Measurements from ENCODE around the gene AHNAK2. TPM values are rescaled to one million over a fixed set of nuclear protein-coding genes. Genes with fewer than 3 reads are reported as not detected.
"Not testable (repeated sequence)": the region's sequence is repeated elsewhere in the genome, so short reads cannot be mapped to it uniquely, and the experiment has no call there.

AHNAK2 gene
- total RNA-seq, 6 donors from 2014 or later = 4.3 to 48.0 (median 12.9) TPM

DNA sequence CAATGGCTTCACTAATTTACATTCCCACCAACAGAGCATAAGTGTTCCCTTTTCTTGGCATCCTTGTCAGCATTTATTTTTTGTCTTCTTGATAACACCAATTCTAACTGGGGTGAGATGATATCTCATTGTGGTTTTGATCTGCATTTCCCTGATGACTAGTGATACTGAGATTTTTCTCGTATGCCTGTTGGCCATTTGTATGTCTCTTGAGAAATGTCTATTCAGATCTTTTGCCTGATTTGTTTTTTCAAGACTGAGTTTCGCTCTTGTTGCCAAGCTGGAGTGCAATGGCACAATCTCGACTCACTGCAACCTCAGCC is 58.2 kb downstream of the AHNAK2 start:
- WGBS, 2 donors = 59 to 77% methylated on average over 3 of the region's 3 CpGs
- Histone ChIP-seq H3K27ac (no peak overlapping the region), H3K27me3 (no peaks in the 10 kb centered on the region), H3K9me3 (peaks cover 0 to 4% (median 0%) of the 10 kb centered on the region in 4 donors), H3K4me3 (no peak overlapping the region), H3K36me3 (no peaks in the 10 kb centered on the region), H3K4me1 (no peaks in the 10 kb centered on the region)
- DNase-seq (no peak), ATAC-seq (ENCODE audit: low FRiP score in 2 of 2) (no peak)
- no peak for TF ChIP-seq POLR2A (IDR thresholded peaks at IDR 0.05)
- no peak for TF ChIP-seq EP300 (IDR thresholded peaks at IDR 0.05)
- no peak for TF ChIP-seq POLR2AphosphoS5 (IDR thresholded peaks at IDR 0.05)
- TF ChIP-seq, protein P1, sequence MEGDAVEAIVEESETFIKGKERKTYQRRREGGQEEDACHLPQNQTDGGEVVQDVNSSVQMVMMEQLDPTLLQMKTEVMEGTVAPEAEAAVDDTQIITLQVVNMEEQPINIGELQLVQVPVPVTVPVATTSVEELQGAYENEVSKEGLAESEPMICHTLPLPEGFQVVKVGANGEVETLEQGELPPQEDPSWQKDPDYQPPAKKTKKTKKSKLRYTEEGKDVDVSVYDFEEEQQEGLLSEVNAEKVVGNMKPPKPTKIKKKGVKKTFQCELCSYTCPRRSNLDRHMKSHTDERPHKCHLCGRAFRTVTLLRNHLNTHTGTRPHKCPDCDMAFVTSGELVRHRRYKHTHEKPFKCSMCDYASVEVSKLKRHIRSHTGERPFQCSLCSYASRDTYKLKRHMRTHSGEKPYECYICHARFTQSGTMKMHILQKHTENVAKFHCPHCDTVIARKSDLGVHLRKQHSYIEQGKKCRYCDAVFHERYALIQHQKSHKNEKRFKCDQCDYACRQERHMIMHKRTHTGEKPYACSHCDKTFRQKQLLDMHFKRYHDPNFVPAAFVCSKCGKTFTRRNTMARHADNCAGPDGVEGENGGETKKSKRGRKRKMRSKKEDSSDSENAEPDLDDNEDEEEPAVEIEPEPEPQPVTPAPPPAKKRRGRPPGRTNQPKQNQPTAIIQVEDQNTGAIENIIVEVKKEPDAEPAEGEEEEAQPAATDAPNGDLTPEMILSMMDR (IDR thresholded peaks at IDR 0.05) = no peak

DNA sequence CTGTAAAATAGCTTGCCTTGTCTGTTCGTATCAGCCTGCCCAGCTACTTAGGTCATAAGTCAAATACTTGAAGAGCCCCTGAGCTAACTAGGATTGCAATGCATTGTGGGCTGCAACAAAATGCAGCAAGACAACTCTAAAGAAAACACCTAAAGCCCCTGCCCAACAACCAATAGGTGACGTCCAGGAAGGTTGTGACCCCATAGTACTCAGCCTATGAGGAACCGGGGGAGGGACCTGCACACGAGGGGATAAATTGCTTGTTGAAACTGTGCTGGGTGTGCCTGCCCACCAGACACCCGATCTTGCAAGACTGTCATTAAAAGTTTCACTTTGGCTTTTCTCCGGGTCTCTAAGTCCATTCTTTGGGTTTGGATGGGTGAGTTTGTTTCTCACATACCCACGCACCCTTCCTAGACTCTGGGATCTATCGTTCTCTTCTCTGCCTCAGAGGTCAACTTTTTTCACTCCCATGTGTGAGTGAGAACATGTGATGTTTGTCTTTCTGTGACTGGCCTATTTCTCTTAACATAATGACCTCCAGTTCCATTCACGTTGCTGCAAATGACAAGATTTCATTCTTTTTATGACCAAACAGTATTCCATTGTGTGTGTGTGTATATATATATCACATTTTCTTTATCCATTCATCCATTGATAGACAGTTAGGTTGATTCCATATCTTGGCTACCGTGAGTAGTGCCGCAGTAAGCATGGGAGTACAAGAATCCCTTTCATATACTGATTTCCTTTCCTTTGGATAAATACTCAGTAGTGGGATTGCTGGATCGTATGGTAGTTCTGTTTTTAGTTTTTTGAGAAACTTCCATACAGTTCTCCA is 58.8 kb downstream of the AHNAK2 start:
- H3K36me3 ChIP-seq; ATAC-seq (ENCODE audit: low FRiP score in 2 of 2); H3K4me3 ChIP-seq; DNase-seq; H3K27ac ChIP-seq; H3K4me1 ChIP-seq; H3K27me3 ChIP-seq; H3K9me3 ChIP-seq: not testable (repeated sequence)
- WGBS, 2 donors = 74 to 75% methylated on average over 12 of the region's 12 CpGs

DNA sequence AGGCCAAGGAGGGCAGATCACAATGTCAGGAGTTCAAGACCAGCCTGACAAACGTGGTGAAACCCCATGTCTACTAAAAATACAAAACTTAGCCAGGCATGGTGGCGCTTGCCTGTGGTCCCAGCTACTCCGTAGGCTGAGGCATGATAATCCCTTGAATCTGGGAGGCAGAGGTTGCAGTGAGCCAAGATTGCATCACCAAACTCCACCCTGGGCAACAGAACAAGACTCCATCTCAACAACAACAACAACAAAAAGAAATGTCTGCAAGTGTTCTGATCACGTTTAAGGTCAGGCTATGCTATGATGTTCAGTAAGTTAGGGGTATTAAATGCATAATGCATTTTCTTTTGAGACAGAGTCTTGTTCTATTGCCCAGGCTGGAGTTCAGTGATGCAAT is 60.2 kb downstream of the AHNAK2 start:
- Histone ChIP-seq H3K4me1 (no peaks in the 10 kb centered on the region), H3K4me3 (no peak overlapping the region), H3K9me3 (no peaks in the 10 kb centered on the region), H3K36me3 (no peaks in the 10 kb centered on the region), H3K27ac (no peak overlapping the region), H3K27me3 (no peaks in the 10 kb centered on the region)
- DNase-seq (no peak), ATAC-seq (ENCODE audit: low FRiP score in 2 of 2) (no peak)
- no peak for TF ChIP-seq POLR2AphosphoS5 (IDR thresholded peaks at IDR 0.05)
- TF ChIP-seq, protein P1 (IDR thresholded peaks at IDR 0.05) = no peak
- no peak for TF ChIP-seq POLR2A (IDR thresholded peaks at IDR 0.05)
- no peak for TF ChIP-seq EP300 (IDR thresholded peaks at IDR 0.05)
- WGBS, 2 donors = 69 to 76% methylated on average over 4 of the region's 4 CpGs

DNA sequence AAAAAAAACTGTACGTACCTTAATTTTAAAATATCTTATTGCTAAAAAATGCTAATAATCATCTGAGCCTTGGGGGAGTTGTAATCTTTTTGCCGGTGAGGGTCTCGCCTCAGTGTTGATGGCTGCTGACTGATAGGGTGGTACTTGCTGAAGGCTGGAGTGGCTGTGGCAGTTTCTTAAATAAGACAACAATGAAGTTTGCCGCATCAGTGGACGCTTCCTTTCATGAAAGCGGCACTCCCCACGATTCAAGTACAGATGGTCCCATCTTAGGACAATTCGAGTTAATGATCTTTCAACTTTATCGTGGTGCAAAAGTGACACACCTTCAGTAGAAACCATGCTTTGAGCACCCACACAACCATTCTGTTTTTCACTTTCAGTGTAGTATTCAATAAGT is 61.1 kb downstream of the AHNAK2 start:
- TF ChIP-seq POLR2A (IDR thresholded peaks at IDR 0.05) (no peak), POLR2AphosphoS5 (IDR thresholded peaks at IDR 0.05) (no peak), EP300 (IDR thresholded peaks at IDR 0.05) (no peak)
- TF ChIP-seq, protein P1 (IDR thresholded peaks at IDR 0.05) = no peak
- Histone ChIP-seq H3K36me3 (no peaks in the 10 kb centered on the region), H3K4me1 (no peaks in the 10 kb centered on the region), H3K27me3 (no peaks in the 10 kb centered on the region), H3K4me3 (no peak overlapping the region), H3K9me3 (peaks cover 3 to 4% (median 4%) of the 10 kb centered on the region in 4 donors), H3K27ac (no peak overlapping the region)
- no peak for ATAC-seq (ENCODE audit: low FRiP score in 2 of 2)
- no peak for DNase-seq
- 85 to 88% methylated on average over 9 of the region's 9 CpGs for WGBS, 2 donors

DNA sequence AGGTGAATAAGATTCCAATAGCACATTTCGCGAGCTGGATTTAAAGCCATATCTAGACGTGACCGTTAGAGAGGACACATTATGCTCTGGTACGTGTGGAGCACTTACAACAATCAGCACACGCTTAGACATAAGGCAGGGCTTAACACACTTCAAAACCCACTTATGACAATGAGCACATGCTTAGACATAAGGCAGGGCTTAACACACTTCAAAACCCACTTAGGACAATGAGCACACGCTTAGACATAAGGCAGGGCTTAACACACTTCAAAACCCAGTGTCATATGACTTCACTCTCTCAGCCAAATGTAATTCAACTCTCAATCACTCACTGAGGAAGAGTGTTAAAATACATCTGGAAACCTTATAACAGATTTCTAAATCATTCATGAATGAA is 64.7 kb downstream of the AHNAK2 start:
- no peak overlapping the region for H3K27ac ChIP-seq
- no peak overlapping the region for H3K4me3 ChIP-seq
- no peak for TF ChIP-seq POLR2A (IDR thresholded peaks at IDR 0.05)
- TF ChIP-seq, protein P1 (IDR thresholded peaks at IDR 0.05) = no peak
- TF ChIP-seq POLR2AphosphoS5 (IDR thresholded peaks at IDR 0.05) = no peak
- TF ChIP-seq EP300 (IDR thresholded peaks at IDR 0.05) = no peak
- H3K4me1 ChIP-seq = no peaks in the 10 kb centered on the region
- ATAC-seq (ENCODE audit: low FRiP score in 2 of 2) (peak in 1 of 2 donors; percentile 82), DNase-seq (no peak)
- H3K27me3 ChIP-seq = no peaks in the 10 kb centered on the region
- peaks cover 10 to 13% (median 10%) of the 10 kb centered on the region in 4 donors for H3K9me3 ChIP-seq
- no peaks in the 10 kb centered on the region for H3K36me3 ChIP-seq
- WGBS, 2 donors = 67 to 83% methylated on average over 7 of the region's 7 CpGs

Measured in upper lobe of left lung (tissue), 6 donors.